ENCODE data around the gene RPRML. TPM values are rescaled to one million over a fixed set of nuclear protein-coding genes. Genes with fewer than 3 reads are reported as not detected.
"Not testable (repeated sequence)": the region's sequence is repeated elsewhere in the genome, so short reads cannot be mapped to it uniquely, and the experiment has no call there.

RPRML gene
- total RNA-seq, 4 donors from 2014 or later: 0.59 TPM; not detected in 3

- Histone ChIP-seq H3K4me3 (no peak overlapping the region), H3K4me1 (no peaks in the 10 kb centered on the region), H3K27ac (no peak overlapping the region), H3K9me3 (no peaks in the 10 kb centered on the region), H3K36me3 (peaks cover 0 to 9% (median 0%) of the 10 kb centered on the region in 3 donors), H3K27me3 (no peaks in the 10 kb centered on the region)
- WGBS, 2 donors: 60 to 62% methylated on average over 10 to 11 of the region's 11 CpGs
- no peak for TF ChIP-seq CTCF (IDR thresholded peaks at IDR 0.05)
- no peak for TF ChIP-seq EP300 (IDR thresholded peaks at IDR 0.05)
- no peak for TF ChIP-seq POLR2A (IDR thresholded peaks at IDR 0.05)
- DNase-seq (ENCODE audit: low spot score in 2 of 2): no peak
Measured at GRCh38 chr17:46989637-46990431, 10.8 kb upstream of the RPRML start.

- H3K4me3 ChIP-seq; DNase-seq (ENCODE audit: low spot score in 2 of 2); H3K27me3 ChIP-seq; H3K4me1 ChIP-seq; H3K9me3 ChIP-seq; H3K27ac ChIP-seq: not testable (repeated sequence)
- 87 to 90% methylated on average over 5 of the region's 5 CpGs for WGBS, 2 donors
- peaks cover 0 to 18% (median 0%) of the 10 kb centered on the region in 3 donors for H3K36me3 ChIP-seq
Measured at GRCh38 chr17:46987927-46988326, 8.9 kb upstream of the RPRML start.

GRCh38 chr17:46986366-46986765, 7.3 kb upstream of the RPRML start:
- H3K9me3 ChIP-seq: no peaks in the 10 kb centered on the region
- TF ChIP-seq POLR2A (IDR thresholded peaks at IDR 0.05) (no peak), CTCF (IDR thresholded peaks at IDR 0.05) (no peak), EP300 (IDR thresholded peaks at IDR 0.05) (no peak)

GRCh38 chr17:46984892-46985291, 5.8 kb upstream of the RPRML start:
- no peak for DNase-seq (ENCODE audit: low spot score in 2 of 2)
- H3K36me3 ChIP-seq: peaks cover 0 to 18% (median 0%) of the 10 kb centered on the region in 3 donors
- peaks cover 0 to 11% of the 10 kb centered on the region in 2 donors for H3K27me3 ChIP-seq
- no peaks in the 10 kb centered on the region for H3K9me3 ChIP-seq
- no peak overlapping the region for H3K4me3 ChIP-seq
- peaks cover 0 to under 1% (median 0%) of the 10 kb centered on the region in 4 donors for H3K4me1 ChIP-seq
- H3K27ac ChIP-seq: no peak overlapping the region
- TF ChIP-seq CTCF (IDR thresholded peaks at IDR 0.05): no peak
- no peak for TF ChIP-seq EP300 (IDR thresholded peaks at IDR 0.05)
- TF ChIP-seq POLR2A (IDR thresholded peaks at IDR 0.05): no peak
- 47 to 48% methylated on average over 5 of the region's 5 CpGs for WGBS, 2 donors

More at GRCh38 chr17:46986366-46986765, 7.3 kb upstream of the RPRML start:
- WGBS, 2 donors: 76 to 83% methylated on average over 7 of the region's 7 CpGs
- Histone ChIP-seq H3K36me3 (peaks cover 0 to 18% (median 0%) of the 10 kb centered on the region in 3 donors), H3K27me3 (no peaks in the 10 kb centered on the region), H3K4me1 (no peaks in the 10 kb centered on the region), H3K4me3 (no peak overlapping the region), H3K27ac (no peak overlapping the region)
- DNase-seq (ENCODE audit: low spot score in 2 of 2): no peak

- peaks cover 0 to 18% (median 0%) of the 10 kb centered on the region in 3 donors for H3K36me3 ChIP-seq
- no peak overlapping the region for H3K4me3 ChIP-seq
- H3K27me3 ChIP-seq: peaks cover 0 to 17% of the 10 kb centered on the region in 2 donors
- TF ChIP-seq POLR2A (IDR thresholded peaks at IDR 0.05): no peak
- TF ChIP-seq EP300 (IDR thresholded peaks at IDR 0.05): no peak
- no peak for TF ChIP-seq CTCF (IDR thresholded peaks at IDR 0.05)
- 39 to 49% methylated on average over 6 of the region's 6 CpGs for WGBS, 2 donors
- DNase-seq (ENCODE audit: low spot score in 2 of 2): no peak
- no peak overlapping the region for H3K27ac ChIP-seq
- H3K9me3 ChIP-seq: no peaks in the 10 kb centered on the region
- peaks cover 0 to 6% (median 3%) of the 10 kb centered on the region in 4 donors for H3K4me1 ChIP-seq
Measured at GRCh38 chr17:46984341-46984740, 5.3 kb upstream of the RPRML start.

Data from tibial nerve (tissue), 4 donors.